Suprapubic skin (tissue), 4 donors: ENCODE measurements around the gene SGCD. TPM values are rescaled to one million over a fixed set of nuclear protein-coding genes. Genes with fewer than 3 reads are reported as not detected.

ENCODE experiments used
- DNase-seq, 2 donors: peaks; one replicate each; pipeline ENCODE4 v3.0.0-alpha.2; 2019; ENCODE audit warnings: low spot score in 2 of 2
- H3K27ac ChIP-seq: fragments of 200-600 bp; sonication (generic); one replicate; pipeline ENCODE4 v1.5.1; 2019
- H3K27me3 ChIP-seq: fragments of 200-600 bp; sonication (generic); one replicate; pipeline ENCODE4 v1.5.1; 2019
- H3K36me3 ChIP-seq: fragments of 200-600 bp; sonication (generic); one replicate; pipeline ENCODE4 v1.5.1; 2019
- H3K4me1 ChIP-seq: fragments of 200-600 bp; sonication (generic); one replicate; pipeline ENCODE4 v1.5.1; 2019
- H3K4me3 ChIP-seq: fragments of 200-600 bp; sonication (generic); one replicate; pipeline ENCODE4 v1.5.1; 2019; ENCODE audit warnings: mild to moderate bottlenecking
- H3K9me3 ChIP-seq: fragments of 200-600 bp; sonication (generic); one replicate; pipeline ENCODE4 v1.5.1; 2019
- CTCF ChIP-seq, 2 donors: fragments of 200-600 bp in 1 of 2; fragments of 450-650 bp in 1 of 2; sonication (generic) in 1 of 2; IDR thresholded peaks; one replicate each; pipeline ENCODE4 v1.5.1; 2016 to 2019; ENCODE audit warnings: antibody characterized with exemption in 2 of 2, mild to moderate bottlenecking in 1 of 2, moderate library complexity in 1 of 2
- EP300 ChIP-seq: sonication (generic); formaldehyde crosslinking; IDR thresholded peaks from one replicate; pipeline ENCODE4 v1.6.1; 2017; ENCODE audit warnings: antibody characterized with exemption
- POLR2A ChIP-seq, 2 donors: fragments of 450-650 bp; IDR thresholded peaks; one replicate each; pipeline ENCODE4 v1.6.1; 2017; ENCODE audit warnings: antibody characterized with exemption in 2 of 2, mild to moderate bottlenecking in 2 of 2, moderate library complexity in 2 of 2
- POLR2AphosphoS5 ChIP-seq, 3 donors: sonication (generic); formaldehyde crosslinking; IDR thresholded peaks; one replicate each; pipeline ENCODE4 v1.6.1; 2017; ENCODE audit warnings: antibody characterized with exemption in 3 of 3
- WGBS: methylation state at CpG from one replicate; pipeline ENCODE4 v1.1.5; 2018; 5-methylcytosine and 5-hydroxymethylcytosine counted together
- total RNA-seq, 4 donors: library from RNA; depleted of rRNA; stranded (reverse); fragments of >200 nt; gene quantifications; one replicate each; pipeline ENCODE4 v1.1.0, GENCODE V29; 2016

Gene SGCD
- total RNA-seq, 4 donors from 2014 or later, result 1.2 to 5.7 (median 3.9) TPM

- TF ChIP-seq POLR2AphosphoS5 (IDR thresholded peaks at IDR 0.05) (no peak), EP300 (no peak), POLR2A (IDR thresholded peaks at IDR 0.05) (no peak), CTCF (IDR thresholded peaks at IDR 0.05) (no peak)
- Histone ChIP-seq H3K27me3 (no peaks in the 10 kb centered on the region), H3K9me3 (no peaks in the 10 kb centered on the region), H3K36me3 (no peaks in the 10 kb centered on the region), H3K4me3 (no peak overlapping the region), H3K27ac (no peak overlapping the region), H3K4me1 (no peaks in the 10 kb centered on the region)
- no peak for DNase-seq
- WGBS, result 96% methylated on average over 2 of the region's 2 CpGs
These were observed 368.8 kb downstream of the SGCD start for GRCh38 chr5:156695774-156696173.

- no peaks in the 10 kb centered on the region for H3K4me1 ChIP-seq
- H3K27ac ChIP-seq, result no peak overlapping the region
- H3K9me3 ChIP-seq, result no peaks in the 10 kb centered on the region
- no peaks in the 10 kb centered on the region for H3K36me3 ChIP-seq
- H3K27me3 ChIP-seq, result no peaks in the 10 kb centered on the region
- TF ChIP-seq POLR2A (IDR thresholded peaks at IDR 0.05) (no peak), CTCF (IDR thresholded peaks at IDR 0.05) (no peak), POLR2AphosphoS5 (IDR thresholded peaks at IDR 0.05) (no peak), EP300 (no peak)
- DNase-seq, result no peak
- 69% methylated on average over 3 of the region's 3 CpGs for WGBS
- no peak overlapping the region for H3K4me3 ChIP-seq
These were observed 371.4 kb downstream of the SGCD start for GRCh38 chr5:156698323-156698722.

- no peaks in the 10 kb centered on the region for H3K4me1 ChIP-seq
- WGBS, result 97% methylated on average over 1 of the region's 1 CpG
- H3K9me3 ChIP-seq, result no peaks in the 10 kb centered on the region
- DNase-seq, result no peak
- H3K27me3 ChIP-seq, result no peaks in the 10 kb centered on the region
- no peak overlapping the region for H3K27ac ChIP-seq
- H3K36me3 ChIP-seq, result no peaks in the 10 kb centered on the region
- TF ChIP-seq EP300 (no peak), POLR2AphosphoS5 (IDR thresholded peaks at IDR 0.05) (no peak), CTCF (IDR thresholded peaks at IDR 0.05) (no peak), POLR2A (IDR thresholded peaks at IDR 0.05) (no peak)
- no peak overlapping the region for H3K4me3 ChIP-seq
These were observed 372.2 kb downstream of the SGCD start for GRCh38 chr5:156699147-156699546.

GRCh38 chr5:156704139-156704538 lies 377.2 kb downstream of the SGCD start:
- TF ChIP-seq EP300, result no peak
- no peak for TF ChIP-seq POLR2A (IDR thresholded peaks at IDR 0.05)
- no peak for TF ChIP-seq POLR2AphosphoS5 (IDR thresholded peaks at IDR 0.05)
- TF ChIP-seq CTCF (IDR thresholded peaks at IDR 0.05), result no peak
- H3K4me1 ChIP-seq, result no peaks in the 10 kb centered on the region

GRCh38 chr5:156706631-156707030 lies 379.7 kb downstream of the SGCD start:
- no peak overlapping the region for H3K27ac ChIP-seq
- H3K9me3 ChIP-seq, result no peaks in the 10 kb centered on the region
- no peak for DNase-seq
- no peaks in the 10 kb centered on the region for H3K4me1 ChIP-seq
- no peaks in the 10 kb centered on the region for H3K36me3 ChIP-seq
- no peaks in the 10 kb centered on the region for H3K27me3 ChIP-seq
- TF ChIP-seq EP300 (no peak), POLR2AphosphoS5 (IDR thresholded peaks at IDR 0.05) (no peak), CTCF (IDR thresholded peaks at IDR 0.05) (no peak), POLR2A (IDR thresholded peaks at IDR 0.05) (no peak)
- H3K4me3 ChIP-seq, result no peak overlapping the region

More at GRCh38 chr5:156704139-156704538, 377.2 kb downstream of the SGCD start:
- H3K27ac ChIP-seq, result no peak overlapping the region
- WGBS, result 88% methylated on average over 3 of the region's 3 CpGs
- no peak overlapping the region for H3K4me3 ChIP-seq
- no peak for DNase-seq
- H3K27me3 ChIP-seq, result no peaks in the 10 kb centered on the region
- H3K9me3 ChIP-seq, result no peaks in the 10 kb centered on the region
- no peaks in the 10 kb centered on the region for H3K36me3 ChIP-seq
